Measurements from ENCODE around the gene FBL.
"Not testable (repeated sequence)": the region's sequence is repeated elsewhere in the genome, so short reads cannot be mapped to it uniquely, and the experiment has no call there.

Gene FBL

DNA sequence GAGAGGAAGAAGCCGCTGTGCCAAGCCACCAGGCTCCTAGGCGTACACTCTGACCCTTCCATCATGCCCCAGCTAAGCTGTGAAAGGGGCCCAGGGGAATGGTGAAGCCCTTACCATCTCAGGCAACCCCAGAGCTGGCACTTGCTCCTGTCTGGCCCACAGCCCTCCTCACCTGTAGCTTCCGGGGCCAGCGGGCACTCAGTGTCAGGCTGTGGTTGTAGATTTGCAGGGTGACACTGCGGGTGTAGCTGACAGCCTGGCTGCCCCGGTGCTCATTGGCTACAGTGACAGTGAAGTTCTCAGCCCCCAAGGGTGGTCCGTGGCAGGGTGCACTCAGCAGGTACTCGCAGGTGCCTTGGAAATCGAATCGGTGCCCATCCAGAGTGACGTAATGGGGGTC, 30.3 kb upstream of the FBL start:
- not testable (repeated sequence) for DNase-seq (ENCODE audit: low spot score)

DNA sequence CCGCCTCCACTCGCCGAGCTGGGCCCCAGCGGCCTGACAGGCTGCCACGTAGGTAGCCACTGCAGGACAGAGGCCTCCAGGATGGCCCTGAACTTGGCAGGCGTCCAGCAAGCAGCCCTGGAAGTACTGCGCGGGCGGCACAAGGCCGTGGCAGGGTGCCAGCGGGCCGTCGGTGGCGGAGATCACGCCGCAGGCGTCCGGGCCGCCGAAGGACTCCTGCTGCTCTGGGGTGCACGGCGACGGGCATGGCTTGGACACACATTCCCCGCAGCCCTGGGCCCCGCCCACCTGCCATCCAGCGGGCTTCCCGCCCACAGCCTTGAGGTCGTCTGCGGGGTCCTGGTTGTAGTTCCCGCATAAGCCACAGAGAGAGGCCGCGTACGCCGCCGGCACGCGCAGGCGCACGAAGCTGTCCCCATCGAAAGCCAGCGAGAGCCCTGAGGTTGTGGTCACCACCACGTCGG, 29.3 kb upstream of the FBL start:
- DNase-seq (ENCODE audit: low spot score): not testable (repeated sequence)

DNA sequence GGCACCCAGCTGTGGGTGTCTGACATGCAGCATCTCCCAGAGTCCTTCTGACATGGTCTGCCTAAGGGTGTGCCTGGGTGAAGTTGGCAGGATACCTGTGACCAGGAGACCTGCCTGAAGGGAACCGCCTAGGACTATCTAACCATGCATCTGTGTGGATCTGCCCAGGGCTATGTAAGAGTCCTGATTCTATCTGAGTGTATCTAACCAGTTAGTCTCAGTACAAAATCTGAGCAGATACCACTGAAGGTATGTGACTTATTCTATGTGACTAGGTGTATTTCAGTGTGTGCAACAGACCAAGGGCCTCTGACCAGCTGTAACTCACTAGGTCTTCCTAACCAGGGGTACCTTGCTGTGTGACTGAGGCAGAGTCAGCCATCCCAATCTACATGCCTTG, 28.2 kb upstream of the FBL start:
- DNase-seq (ENCODE audit: low spot score): no peak

DNA sequence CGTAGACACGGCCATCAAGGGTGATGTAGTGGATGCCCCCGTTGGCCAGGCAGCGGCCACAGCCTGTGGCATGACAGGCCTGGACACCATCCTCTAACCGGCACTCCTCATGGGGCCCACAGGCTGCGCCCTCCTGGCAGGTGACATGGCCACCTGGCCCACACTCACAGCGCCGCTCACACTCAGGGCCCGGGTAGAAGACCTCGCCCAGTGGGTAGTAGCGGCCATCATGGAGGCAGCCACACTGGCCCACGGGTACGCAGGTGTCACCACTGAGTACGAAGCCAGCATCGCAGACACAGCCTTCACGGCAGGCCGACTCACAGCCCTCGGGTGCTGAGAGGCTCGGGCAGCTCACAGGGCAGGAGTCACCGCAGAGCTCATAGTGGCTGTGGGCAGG, 27.2 kb upstream of the FBL start:
- DNase-seq (ENCODE audit: low spot score): no peak

DNA sequence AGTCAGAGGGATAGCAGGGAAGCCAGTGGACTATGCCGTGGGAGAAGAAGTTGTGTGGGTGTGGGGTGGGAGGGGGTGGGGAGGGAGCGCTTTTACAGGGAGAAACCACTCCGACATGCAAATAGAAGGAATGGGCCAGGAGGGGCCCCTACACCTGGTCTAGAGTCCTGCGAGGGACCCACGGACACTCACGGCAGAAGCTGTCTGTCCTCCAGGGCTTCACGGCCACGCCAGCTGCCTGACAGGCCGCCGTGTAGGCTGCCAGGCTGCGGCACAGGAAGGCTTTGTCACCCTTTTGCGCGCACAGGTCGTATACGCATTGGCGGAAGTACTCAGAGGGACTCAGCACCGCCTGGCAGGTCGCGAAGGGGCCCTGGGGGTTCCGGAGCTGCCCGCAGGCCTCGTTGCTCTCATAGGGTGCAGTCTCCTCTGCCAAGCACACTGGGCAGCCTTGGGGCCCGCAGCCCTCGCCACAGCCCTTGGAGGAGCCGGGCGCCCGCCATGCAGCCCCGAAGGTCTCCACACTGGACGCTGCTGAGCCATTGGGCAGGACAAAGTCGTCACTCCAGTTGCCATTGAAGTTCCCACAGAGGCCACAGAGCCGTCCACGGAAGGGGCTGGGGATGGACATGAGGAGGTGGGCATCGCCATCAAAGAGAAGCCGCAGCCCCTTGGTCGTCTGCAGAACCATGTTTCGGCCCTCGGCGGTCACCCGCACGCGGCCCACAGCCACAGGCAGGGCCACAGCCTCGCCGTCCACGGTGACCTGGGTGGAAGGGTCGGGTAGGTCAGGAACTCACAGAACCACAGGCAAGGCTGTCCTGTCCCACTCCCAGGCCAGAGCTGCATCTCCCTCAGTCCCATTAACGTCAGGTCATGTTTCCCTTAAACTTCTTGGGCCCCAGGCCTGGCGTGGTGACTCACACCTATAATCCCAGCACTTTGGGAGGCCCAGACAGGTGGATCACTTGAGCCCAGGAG, 26.0 kb upstream of the FBL start:
- no peak for DNase-seq (ENCODE audit: low spot score)

DNA sequence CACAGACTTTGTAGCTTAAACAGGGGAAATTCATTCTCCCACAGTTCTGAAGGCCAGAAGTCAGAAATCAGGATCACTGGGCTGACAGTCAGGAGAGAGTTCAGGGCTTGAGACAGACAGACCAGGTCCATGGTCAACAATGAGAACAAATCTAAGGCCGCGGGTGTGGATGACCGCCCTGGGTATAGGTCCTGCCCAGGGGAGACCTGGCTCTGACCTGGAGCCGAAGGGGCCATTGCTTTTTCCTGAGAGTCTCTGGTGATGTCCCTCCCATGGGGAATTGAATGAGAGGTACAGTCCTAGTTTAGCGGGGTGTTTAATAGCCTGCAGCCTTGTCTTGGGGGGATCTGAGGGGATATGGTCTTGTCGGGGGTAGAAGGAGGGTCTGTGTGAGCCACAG, 25.2 kb upstream of the FBL start:
- no peak for DNase-seq (ENCODE audit: low spot score)

DNA sequence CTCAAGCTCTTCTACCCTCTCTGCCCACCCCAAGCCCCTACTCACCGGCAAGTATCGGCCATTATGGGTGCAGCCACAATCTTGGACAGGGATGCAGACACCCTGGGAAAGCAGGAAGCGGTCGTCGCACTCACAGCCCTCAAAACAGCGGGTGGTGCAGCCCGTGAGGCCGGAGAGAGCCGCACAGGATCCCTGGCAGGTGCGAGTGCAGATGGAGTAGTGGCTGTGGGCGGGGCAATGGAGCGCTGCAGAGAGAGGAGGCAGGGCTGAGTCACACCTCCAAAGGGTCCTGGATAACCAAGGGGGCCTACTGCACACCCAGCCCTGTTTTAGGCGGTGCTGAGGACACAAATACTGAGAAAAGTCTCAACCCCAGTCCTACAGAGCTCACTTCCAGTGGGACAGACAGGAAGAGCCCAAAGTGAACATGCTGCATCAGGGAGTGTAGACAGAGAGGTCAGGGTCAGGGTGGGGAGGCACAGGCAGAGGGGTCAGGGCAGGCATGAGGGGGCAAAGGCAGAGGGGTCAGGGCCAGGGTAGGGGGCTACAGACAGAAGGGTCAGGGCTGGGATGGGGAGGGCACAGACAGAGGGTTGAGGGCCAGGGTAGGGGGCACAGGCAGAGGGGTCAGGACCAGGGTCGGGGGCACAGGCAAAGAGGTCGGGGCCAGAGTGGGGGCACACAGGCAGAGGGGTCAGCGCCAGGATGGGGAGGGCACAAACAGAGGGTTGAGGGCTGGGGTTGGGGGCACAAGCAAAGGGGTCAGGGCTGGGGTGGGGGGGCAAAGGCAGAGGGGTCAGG, 24.2 kb upstream of the FBL start:
- DNase-seq (ENCODE audit: low spot score): peak; percentile 26

DNA sequence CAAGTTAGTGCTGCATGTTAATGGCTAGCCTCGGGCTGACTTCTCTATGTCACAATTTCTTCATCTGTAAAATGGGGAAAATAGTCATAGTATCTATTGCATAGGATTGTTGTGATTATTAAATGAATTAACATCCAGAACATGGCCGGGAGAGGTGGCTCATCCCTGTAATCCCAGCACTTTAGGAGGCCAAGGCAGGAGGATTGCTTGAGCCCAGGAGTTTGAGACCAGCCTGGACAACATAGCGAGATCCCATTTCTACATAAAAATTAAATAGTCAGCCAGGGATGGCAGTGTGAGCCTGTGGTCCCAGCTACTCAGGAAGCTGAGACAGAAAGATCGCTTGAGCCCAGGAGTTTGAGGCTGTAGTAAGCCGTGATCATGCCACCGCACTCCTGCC, 21.8 kb upstream of the FBL start:
- DNase-seq (ENCODE audit: low spot score): no peak

DNA sequence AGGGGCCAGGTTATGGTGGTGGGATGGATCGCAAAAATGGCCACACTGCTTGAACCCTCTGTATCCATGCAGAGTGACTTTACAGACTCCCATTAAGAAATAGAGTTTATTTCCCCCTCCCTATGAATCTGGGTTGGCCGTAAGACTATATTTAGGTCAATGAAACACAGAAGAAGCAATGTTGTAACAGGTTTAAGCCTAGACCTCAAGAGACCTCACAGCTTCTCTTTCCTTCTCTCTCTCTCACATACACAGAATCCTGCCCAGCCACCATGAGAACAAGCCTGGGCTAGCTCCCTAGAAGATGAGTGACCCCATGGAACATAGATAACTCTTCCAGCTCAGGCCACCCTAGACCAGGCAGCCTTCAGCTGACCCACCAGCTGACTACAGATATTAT, 21.0 kb upstream of the FBL start:
- no peak for DNase-seq (ENCODE audit: low spot score)

DNA sequence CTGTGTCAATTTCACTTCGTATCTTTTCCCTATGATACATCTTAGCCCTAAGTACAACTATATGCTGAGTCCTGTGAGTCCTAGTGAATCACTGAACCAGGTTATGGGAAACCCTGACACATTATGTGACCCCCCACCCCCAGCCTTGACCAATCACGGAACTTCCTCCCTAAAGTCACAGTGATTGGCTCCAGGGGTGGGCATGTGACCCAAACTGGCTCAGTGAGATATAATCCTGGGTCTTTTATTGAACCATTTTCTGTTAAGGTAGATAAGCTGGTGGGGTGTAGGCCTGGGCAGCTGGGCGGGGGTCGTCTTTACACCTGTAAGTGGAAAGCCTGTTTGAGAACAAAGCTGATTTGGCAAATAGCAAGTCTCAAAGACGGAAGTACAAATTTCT, 19.8 kb upstream of the FBL start:
- DNase-seq (ENCODE audit: low spot score): no peak

DNA sequence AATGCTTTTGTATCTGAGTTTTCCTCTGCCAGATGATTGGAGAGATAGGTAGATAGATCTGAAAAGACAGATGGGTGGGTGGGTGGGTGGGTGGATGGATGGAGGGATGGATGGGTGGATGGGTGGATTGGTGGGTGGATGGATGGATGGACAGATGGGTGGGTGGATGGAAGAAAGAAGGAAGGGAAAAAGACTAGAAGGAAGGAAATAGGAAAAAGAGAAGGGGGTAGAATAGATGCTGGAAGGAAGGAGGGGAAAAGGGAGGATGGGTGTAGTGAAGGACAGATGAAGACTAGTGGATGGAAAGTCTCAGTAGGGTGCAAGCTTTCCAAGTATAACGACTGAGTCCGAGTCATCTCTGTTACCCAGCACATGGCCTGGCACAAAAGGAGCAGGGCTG, 19.0 kb upstream of the FBL start:
- no peak for DNase-seq (ENCODE audit: low spot score)

DNA sequence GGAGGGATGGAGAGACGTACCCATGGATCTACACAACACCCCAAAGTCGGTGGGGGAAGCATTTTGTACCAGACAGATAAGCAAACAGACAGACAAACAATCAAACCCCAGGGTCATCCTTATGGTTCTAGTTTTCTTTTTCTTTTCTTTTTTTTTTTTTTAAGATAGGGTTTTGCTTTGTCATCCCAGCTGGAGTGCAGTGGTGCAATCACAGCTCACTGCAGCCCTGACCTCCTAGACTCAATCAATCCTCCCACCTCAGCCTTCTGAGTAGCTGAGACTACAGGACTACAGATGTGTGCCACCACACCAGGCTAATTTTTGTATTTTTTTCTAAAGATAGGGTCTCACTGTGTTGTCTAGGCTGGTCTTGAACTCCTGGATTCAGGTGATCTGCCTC, 17.9 kb upstream of the FBL start:
- no peak for DNase-seq (ENCODE audit: low spot score)

DNA sequence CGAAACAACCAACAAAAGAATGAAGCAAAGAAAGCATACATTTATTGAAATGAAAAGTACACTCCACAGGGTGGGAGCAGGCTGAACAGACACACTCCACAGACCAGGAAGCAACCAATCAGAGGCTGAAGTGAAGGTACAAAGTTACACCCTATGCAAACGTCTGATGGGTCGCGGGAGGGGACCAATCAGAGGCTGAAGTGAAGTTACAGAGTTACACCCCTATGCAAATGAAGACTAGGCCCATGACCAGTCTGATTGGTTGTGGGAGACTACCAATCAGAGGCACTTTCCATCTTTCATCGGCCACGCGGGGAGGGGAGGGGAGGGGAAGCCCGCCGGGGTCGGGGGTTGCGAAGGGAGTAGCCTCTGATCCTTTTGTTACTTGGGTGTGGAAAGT, 12.4 kb upstream of the FBL start:
- no peak for DNase-seq (ENCODE audit: low spot score)

DNA sequence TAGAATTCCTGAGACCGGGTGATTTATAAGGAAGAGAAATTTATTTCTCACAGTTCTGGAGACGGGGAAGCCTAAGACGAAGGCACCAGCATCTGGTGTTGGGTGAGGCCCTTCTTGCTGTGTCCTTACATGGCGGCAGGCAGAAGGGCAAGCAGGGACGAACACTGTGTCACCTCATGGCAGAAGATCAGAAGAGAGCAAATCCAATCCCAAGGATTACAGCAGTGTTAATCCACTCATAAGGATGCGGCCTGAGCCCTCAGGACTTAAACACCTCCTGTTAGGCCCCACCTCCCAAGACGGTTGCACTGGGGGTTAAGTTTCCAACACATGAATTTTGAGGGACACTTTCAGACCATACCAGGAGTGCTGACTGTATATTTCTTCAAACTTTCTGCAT, 6.7 kb upstream of the FBL start:
- DNase-seq (ENCODE audit: low spot score): no peak

DNA sequence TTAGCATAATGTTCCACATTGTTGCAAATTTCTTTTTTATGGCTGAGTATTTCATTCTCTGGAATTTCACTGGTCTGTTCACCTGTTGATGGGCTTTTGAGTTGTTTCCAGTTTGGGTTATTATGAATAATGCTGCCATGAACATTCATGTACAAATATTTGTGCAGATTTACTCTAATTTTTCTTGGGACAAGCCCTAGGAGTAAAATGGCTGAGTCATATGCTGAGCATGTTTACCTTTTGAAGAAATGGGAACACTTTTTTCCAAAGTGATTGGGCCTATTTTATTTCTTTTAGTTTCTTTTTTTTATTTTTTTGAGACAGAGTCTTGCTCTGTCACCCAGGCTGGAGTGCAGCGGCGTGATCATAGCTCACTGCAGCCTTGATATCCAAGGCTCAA, 4.7 kb upstream of the FBL start:
- no peak for DNase-seq (ENCODE audit: low spot score)

DNA sequence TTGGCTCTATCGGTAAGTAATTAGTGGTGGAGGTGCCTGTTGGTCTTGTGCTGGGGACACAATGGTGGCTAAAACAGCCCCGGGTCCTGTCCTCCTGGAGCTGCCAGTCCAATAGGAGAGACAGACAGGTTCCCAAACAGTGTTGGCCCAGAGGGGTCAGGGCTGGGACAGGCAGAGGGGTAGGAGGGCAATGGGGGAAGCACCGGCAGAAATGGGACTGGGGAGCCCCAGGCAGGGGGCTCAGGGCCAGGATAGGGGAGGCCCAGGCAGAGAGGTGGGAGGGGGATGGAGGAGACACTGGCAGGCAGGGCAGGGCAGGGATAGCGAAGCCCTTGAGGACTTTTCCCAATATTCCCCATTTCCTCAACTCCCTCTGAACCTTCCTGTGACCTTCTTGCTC, 2.2 kb upstream of the FBL start:
- no peak for DNase-seq (ENCODE audit: low spot score)

DNA sequence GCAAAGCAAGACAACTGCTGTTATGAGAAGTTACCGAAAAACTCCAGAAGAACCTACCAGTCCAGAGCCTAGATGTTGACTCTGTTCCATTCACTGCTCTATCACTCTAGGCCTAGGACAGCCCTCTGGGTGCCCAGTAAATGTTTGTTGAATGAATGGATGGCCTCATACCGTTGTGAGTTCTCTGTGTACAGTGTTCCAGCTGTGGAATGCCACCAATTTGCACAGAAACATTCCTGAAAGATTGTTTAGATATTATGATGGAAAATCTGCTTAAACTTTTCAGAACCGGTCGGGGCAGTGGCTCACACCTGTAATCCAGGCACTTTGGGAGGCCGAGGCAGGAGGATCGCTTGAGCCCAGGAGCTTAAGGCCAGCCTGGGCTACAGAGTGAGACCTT, 1.3 kb upstream of the FBL start:
- no peak for DNase-seq (ENCODE audit: low spot score)

DNA sequence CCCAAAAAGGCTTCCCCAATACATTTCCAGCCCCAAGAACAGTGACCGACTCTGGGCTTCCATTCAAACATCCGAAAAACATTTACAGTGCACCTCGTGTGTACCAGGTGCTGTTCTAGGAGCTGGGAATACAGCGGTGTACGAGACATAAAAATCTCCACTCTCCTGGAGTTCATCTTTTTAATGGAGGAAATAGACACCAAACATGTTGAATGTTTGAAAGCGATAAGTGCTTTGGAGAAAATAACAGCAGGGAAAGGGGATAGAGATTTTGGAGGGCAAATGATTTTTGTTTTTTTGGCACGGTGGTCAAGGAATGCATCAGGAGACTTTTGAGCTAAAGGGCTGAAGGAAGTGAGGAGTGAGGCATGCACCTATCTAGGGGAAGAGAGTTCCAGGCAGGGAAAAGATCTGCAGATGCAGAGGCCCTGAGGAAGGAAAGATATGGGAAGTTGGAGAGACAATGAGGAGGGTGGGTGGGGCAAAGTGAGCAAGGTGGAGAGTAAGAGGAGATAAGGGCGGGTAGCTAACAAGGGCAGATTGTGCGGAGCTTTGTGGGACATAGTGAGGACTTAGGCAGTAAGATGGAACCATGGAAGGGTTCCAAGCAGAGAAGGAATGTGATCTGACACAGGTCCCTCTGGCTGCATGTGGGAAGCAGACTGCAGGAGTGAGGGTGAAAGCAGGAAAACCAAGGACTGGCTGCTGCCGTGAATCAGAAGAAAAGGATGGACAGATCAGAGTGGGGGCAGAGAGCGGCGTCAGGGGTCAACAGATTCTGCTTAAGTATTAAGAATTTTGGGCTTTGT, 703 bp upstream of the FBL start:
- no peak for DNase-seq (ENCODE audit: low spot score)

DNA sequence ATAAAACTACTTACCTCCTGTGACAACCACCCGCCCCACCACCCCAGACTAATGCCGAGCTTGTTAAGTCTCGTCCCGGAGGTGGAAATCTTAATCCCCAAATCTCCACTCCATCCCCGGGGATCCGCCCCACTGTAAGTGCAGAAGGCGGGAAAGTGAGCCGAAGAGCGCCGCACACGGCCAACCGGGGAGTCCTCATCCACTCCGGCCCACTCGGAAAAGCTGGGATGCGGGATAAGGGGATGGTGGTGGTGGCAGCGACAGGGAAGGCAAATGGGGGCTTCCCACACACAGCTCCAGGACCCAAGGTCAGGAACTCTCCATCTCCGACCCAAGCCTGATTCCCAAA, 621 bp downstream of the FBL start:
- peak; percentile 66 for DNase-seq (ENCODE audit: low spot score)

DNA sequence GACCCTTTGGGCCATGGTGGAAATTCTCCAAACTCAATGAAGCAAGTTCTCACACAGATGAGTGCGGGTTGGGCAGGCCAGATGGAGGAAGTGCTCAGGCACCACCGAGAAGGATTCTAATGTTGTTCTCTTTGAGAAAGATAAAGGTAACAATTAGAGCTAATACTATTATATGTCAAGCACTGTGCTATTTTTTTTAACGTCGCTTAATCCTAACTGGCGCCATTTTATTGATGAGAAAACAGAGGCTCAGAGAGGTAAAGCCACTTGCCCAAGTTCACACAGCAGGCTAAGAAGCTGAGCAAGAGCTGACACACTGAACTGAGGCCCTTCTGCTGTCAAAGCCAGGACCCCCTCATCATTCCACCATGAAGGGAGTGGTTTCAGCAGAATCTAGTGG, 1.0 kb downstream of the FBL start:
- DNase-seq (ENCODE audit: low spot score): no peak

DNA sequence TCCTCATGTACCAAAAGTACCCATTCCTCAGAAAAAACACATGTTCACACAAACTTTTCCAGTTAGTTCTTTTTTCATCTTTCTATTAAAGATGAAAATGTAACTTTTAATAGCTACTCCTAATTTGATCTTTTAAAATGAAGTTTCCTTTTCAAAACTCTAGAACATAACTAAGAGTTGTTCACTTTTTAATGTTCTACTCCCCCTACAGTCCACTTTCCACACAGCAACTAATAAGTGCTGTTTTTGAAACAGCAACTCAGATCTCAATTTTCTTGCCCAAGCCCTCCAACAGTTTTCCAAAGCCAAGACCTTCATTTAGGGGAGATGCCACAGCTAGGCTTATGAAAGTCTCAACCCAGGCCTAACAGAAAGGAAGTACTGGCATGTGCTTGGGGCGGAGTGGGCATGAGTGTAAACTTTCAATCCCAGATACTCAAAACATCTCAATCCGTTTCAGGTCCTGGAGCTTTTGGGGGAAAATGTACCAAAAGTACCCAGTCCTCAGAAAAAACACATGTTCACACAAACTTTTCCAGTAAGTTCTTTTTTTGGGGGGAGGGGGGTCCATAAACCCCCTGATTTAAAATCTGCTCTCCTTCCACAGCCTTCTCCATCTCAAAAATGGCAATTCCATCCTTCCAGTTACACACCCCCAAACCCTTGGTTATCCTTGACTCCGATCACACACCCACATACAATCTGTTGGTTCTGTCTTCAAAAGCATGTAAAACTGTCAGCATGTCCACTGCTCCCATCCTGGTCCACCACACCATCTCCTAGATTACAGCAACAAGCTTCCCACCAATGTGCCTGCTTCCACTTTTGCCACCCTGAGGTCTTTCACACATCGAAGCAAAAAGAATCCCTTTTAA, 2.0 kb downstream of the FBL start:
- peak; percentile 30 for DNase-seq (ENCODE audit: low spot score)
